ENCODE results near the gene UNC93B1. TPM values are rescaled to one million over a fixed set of nuclear protein-coding genes. Genes with fewer than 3 reads are reported as not detected.

Gene UNC93B1
- total and polyA plus RNA-seq, 2 of the 13 experiments (the other 11 are each of a cell fraction or from before 2014, with no cell fraction given), result 8.8 to 18.9 TPM

GRCh38 chr11:68036717-68037239 lies 32.9 kb upstream of the UNC93B1 start:
- POLR2A ChIA-PET, result interaction anchor here (1.2 to 3.0 kb wide), 10 partner anchors 8 to 180 kb away, joined by 3 to 17 read pairs (median 12); partner anchors contain the start of gene ALDH3B1
- no peak for FAIRE-seq
- WGBS (ENCODE audit: low lambda C conversion rate), result 77% methylated on average over 12 of the region's 14 CpGs
- CTCF ChIA-PET (ENCODE audit: low intra/inter-chr PET ratio, low total read pairs), result no interaction called here
- Histone ChIP-seq H3K79me2 (ENCODE audit: insufficient read depth, low read length) (peaks cover 25% of the 10 kb centered on the region), H4K20me1 (ENCODE audit: insufficient read depth, low read length) (no peaks in the 10 kb centered on the region), H3K9ac (ENCODE audit: insufficient read depth, low read depth, low read length) (peak overlapping the region; percentile 92), H3K36me3 (replicated peaks in 1 of 2; ENCODE audit: control insufficient read depth in 1 of 2, insufficient read depth in 2 of 2, low read length in 2 of 2) (peaks cover 10 to 16% of the 10 kb centered on the region in 2 experiments; a peak in 3 of 5 replicates), H2AFZ (ENCODE audit: low read length) (no peak overlapping the region), H3K27me3 (ENCODE audit: control insufficient read depth in 1 of 2, insufficient read depth in 2 of 2, low read length in 2 of 2) (no peaks in the 10 kb centered on the region), H3K4me1 (ENCODE audit: insufficient read depth, low read length) (peaks cover 38% of the 10 kb centered on the region), H3K9me3 (ENCODE audit: low read length) (no peaks in the 10 kb centered on the region), H3K27ac (ENCODE audit: extremely low read length, insufficient read depth, low read length) (peak overlapping the region; percentile 95), H3K4me2 (ENCODE audit: low read depth, low read length) (peak overlapping the region; percentile 99; the same call in 1 of the 2 replicates), H3K4me3 (replicated peaks in 1 of 3; ENCODE audit: insufficient read depth in 1 of 3, low read depth in 2 of 3, low read length in 3 of 3) (no peak overlapping the region)
- no peak for DNase-seq (ENCODE audit: low spot score)
- intact Hi-C loops (cut with micrococcal nuclease; ENCODE audit: unreplicated experiment) (no loop called here), in situ Hi-C loops (cut with HindIII; ENCODE audit: extremely low pct_ligation_motif_present, low pct_unique_long_range_greater_than_20kb) (no loop called here)
- ATAC-seq, result no peak
- no TSS peak for BruUV-seq (replicated peaks)
- no peak for TF ChIP-seq ZBTB2 (CRISPR knock-in tag; IDR thresholded peaks at IDR 0.05; ENCODE audit: low read depth)
- peak; percentile 47; the same call in 1 of the 2 replicates for TF ChIP-seq MTA1 (CRISPR knock-in tag; IDR thresholded peaks at IDR 0.05; ENCODE audit: borderline replicate concordance)
- TF ChIP-seq KMT2A (CRISPR knock-in tag; IDR thresholded peaks at IDR 0.05), result 0 out of 2 replicates have a peak, but pooled peaks have one; percentile 16
- no peak for TF ChIP-seq MAFG (CRISPR knock-in tag; IDR thresholded peaks at IDR 0.05)
- no peak for TF ChIP-seq TMF1 (CRISPR knock-in tag; IDR thresholded peaks at IDR 0.05; ENCODE audit: low read depth)
- TF ChIP-seq TOE1 (CRISPR knock-in tag; IDR thresholded peaks at IDR 0.05), result no peak
- TF ChIP-seq ATF7-NPFF (CRISPR knock-in tag; IDR thresholded peaks at IDR 0.05; ENCODE audit: low read depth), result 0 out of 2 replicates have a peak, but pooled peaks have one; percentile 31
- TF ChIP-seq ZNF891 (CRISPR knock-in tag; IDR thresholded peaks at IDR 0.05), result peak; percentile 24; the same call in 1 of the 2 replicates
- no peak for TF ChIP-seq ZNF605 (CRISPR knock-in tag; IDR thresholded peaks at IDR 0.05)
- TF ChIP-seq ZMYM4 (CRISPR knock-in tag; IDR thresholded peaks at IDR 0.05), result no peak
- TF ChIP-seq REXO4 (CRISPR knock-in tag; IDR thresholded peaks at IDR 0.05; ENCODE audit: borderline replicate concordance), result no peak
- TF ChIP-seq BRF2 (CRISPR knock-in tag; IDR thresholded peaks at IDR 0.05), result no peak
- no peak for TF ChIP-seq GATAD1 (CRISPR knock-in tag; IDR thresholded peaks at IDR 0.05)
- no peak for TF ChIP-seq CTCF (CRISPR knock-in tag; IDR thresholded peaks at IDR 0.05)
- peak; percentile 66 for TF ChIP-seq AGO2 (optimal IDR thresholded peaks at IDR 0.05; ENCODE audit: low read depth, low read length)
- TF ChIP-seq ZNF431 (CRISPR knock-in tag; IDR thresholded peaks at IDR 0.05; ENCODE audit: borderline replicate concordance, low read depth), result no peak
- no peak for TF ChIP-seq PAWR (CRISPR knock-in tag; IDR thresholded peaks at IDR 0.05; ENCODE audit: borderline replicate concordance)
- TF ChIP-seq ZSCAN25 (CRISPR knock-in tag; IDR thresholded peaks at IDR 0.05), result no peak
- TF ChIP-seq ATF3 (CRISPR knock-in tag; IDR thresholded peaks at IDR 0.05), result no peak
- TF ChIP-seq MXD1 (CRISPR knock-in tag; IDR thresholded peaks at IDR 0.05), result 0 out of 2 replicates have a peak, but pooled peaks have one; percentile 28
- no peak for TF ChIP-seq NPAS2 (CRISPR knock-in tag; IDR thresholded peaks at IDR 0.05; ENCODE audit: borderline replicate concordance)
